ENCODE measurements around the gene CLEC16A.

CLEC16A gene

DNA sequence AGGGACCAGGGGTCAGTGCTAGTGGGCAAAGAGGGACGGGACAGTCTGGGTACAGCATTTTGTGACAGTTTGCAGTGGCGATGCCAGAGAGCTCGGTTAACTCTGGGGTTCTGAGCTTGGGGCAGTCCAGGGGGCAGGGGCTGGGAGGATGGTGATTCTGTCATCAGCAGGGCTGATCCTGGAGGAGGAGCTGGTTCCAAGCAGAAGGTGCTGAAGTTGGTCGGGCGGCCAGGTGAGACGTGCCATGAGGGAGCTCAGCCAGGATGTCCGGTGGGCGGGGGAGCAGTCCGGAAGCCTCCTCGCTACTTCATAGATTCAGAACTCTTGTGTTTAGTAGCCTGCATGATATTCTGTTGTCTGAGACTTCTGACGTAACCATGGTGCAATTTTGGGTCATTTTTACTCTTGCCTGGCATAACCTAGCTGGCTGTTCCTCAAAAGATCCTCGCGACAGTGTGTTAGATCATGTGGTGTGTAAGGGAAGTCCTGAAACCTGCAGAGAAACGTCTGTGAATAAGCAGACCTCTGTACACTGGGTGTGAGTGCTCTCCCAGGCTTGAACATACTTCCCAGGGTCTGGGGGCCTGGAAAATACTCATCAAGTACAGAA lies 122.0 kb downstream of the CLEC16A start:
- peak overlapping the region; percentile 62 for H3K27ac ChIP-seq (replicated peaks)
- peak; percentile 89 to 93 for DNase-seq (ENCODE audit: low read depth in 1 of 2, low spot score in 1 of 2)
- H3K4me3 ChIP-seq (replicated peaks; ENCODE audit: insufficient read depth, low read length), result no peak overlapping the region
- H3K27me3 ChIP-seq (ENCODE audit: insufficient read depth, poor library complexity, severe bottlenecking), result no peaks in the 10 kb centered on the region
- no peak for TF ChIP-seq GABPA (IDR thresholded peaks at IDR 0.05; ENCODE audit: low read depth)
- TF ChIP-seq SPI1 (IDR thresholded peaks at IDR 0.05; ENCODE audit: borderline replicate concordance, low read depth), result peak; percentile 88
- TF ChIP-seq, protein P1, sequence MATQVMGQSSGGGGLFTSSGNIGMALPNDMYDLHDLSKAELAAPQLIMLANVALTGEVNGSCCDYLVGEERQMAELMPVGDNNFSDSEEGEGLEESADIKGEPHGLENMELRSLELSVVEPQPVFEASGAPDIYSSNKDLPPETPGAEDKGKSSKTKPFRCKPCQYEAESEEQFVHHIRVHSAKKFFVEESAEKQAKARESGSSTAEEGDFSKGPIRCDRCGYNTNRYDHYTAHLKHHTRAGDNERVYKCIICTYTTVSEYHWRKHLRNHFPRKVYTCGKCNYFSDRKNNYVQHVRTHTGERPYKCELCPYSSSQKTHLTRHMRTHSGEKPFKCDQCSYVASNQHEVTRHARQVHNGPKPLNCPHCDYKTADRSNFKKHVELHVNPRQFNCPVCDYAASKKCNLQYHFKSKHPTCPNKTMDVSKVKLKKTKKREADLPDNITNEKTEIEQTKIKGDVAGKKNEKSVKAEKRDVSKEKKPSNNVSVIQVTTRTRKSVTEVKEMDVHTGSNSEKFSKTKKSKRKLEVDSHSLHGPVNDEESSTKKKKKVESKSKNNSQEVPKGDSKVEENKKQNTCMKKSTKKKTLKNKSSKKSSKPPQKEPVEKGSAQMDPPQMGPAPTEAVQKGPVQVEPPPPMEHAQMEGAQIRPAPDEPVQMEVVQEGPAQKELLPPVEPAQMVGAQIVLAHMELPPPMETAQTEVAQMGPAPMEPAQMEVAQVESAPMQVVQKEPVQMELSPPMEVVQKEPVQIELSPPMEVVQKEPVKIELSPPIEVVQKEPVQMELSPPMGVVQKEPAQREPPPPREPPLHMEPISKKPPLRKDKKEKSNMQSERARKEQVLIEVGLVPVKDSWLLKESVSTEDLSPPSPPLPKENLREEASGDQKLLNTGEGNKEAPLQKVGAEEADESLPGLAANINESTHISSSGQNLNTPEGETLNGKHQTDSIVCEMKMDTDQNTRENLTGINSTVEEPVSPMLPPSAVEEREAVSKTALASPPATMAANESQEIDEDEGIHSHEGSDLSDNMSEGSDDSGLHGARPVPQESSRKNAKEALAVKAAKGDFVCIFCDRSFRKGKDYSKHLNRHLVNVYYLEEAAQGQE (IDR thresholded peaks at IDR 0.05; ENCODE audit: insufficient replicate concordance, low read depth), result no peak
- peak; percentile 54; the same call in 1 of the 2 replicates for TF ChIP-seq POLR2AphosphoS5 (IDR thresholded peaks at IDR 0.05; ENCODE audit: low read depth)

DNA sequence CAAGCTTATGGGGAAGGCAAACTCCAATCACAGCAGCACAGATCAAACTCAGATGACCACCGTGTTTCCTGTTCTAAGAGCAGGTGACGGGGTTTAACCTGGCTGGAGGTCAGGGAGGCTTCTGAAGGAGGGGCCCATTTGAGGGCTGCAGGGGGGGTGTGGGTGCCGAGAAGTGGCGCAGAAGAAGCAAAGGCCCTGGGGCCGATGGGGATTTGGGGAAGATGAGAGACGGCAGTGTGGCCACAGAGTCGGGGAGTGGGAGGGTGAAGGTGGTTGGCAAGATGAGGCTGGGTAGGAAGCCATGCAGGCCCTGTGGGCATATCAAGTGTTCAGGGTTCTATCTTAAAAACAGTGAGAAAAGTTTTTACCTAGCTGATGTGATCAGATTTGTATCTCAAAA lies 122.9 kb downstream of the CLEC16A start:
- no peak for DNase-seq (ENCODE audit: low read depth in 1 of 2, low spot score in 1 of 2)
- TF ChIP-seq, protein P1 (IDR thresholded peaks at IDR 0.05; ENCODE audit: insufficient replicate concordance, low read depth), result no peak
- no peak for TF ChIP-seq SPI1 (IDR thresholded peaks at IDR 0.05; ENCODE audit: borderline replicate concordance, low read depth)
- no peaks in the 10 kb centered on the region for H3K27me3 ChIP-seq (ENCODE audit: insufficient read depth, poor library complexity, severe bottlenecking)

DNA sequence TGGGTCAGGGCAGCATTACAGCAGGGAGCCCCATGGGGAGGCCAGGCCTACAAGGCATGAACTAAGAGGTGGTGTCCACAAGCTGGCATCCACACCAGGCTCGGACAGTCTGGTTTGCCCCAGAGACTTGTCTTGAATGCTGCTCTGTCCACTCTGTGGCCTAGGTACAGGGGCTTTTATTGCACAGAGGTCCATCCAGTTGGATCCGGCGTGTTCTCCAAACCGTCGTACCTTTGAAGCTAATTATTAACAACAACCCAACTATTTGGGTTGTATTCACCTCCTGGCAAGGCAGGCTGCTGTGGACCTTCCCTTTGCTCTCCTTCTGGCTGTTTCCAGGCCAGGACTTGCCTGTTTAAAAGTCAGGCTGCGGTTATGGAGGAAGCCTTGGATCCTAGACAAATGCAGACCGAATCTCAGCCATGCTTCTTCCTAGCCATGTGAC lies 123.4 kb downstream of the CLEC16A start:
- DNase-seq (ENCODE audit: low read depth in 1 of 2, low spot score in 1 of 2), result no peak
- Histone ChIP-seq H3K4me3 (replicated peaks; ENCODE audit: insufficient read depth, low read length) (no peak overlapping the region), H3K27ac (replicated peaks) (no peak overlapping the region), H3K27me3 (ENCODE audit: insufficient read depth, poor library complexity, severe bottlenecking) (no peaks in the 10 kb centered on the region)
- TF ChIP-seq GABPA (IDR thresholded peaks at IDR 0.05; ENCODE audit: low read depth), result no peak
- TF ChIP-seq, protein P2, sequence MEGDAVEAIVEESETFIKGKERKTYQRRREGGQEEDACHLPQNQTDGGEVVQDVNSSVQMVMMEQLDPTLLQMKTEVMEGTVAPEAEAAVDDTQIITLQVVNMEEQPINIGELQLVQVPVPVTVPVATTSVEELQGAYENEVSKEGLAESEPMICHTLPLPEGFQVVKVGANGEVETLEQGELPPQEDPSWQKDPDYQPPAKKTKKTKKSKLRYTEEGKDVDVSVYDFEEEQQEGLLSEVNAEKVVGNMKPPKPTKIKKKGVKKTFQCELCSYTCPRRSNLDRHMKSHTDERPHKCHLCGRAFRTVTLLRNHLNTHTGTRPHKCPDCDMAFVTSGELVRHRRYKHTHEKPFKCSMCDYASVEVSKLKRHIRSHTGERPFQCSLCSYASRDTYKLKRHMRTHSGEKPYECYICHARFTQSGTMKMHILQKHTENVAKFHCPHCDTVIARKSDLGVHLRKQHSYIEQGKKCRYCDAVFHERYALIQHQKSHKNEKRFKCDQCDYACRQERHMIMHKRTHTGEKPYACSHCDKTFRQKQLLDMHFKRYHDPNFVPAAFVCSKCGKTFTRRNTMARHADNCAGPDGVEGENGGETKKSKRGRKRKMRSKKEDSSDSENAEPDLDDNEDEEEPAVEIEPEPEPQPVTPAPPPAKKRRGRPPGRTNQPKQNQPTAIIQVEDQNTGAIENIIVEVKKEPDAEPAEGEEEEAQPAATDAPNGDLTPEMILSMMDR (IDR thresholded peaks at IDR 0.05; ENCODE audit: insufficient read depth, low read length), result no peak
- no peak for TF ChIP-seq SPI1 (IDR thresholded peaks at IDR 0.05; ENCODE audit: borderline replicate concordance, low read depth)
- no peak for TF ChIP-seq POLR2AphosphoS5 (IDR thresholded peaks at IDR 0.05; ENCODE audit: low read depth)
- TF ChIP-seq, protein P1 (IDR thresholded peaks at IDR 0.05; ENCODE audit: insufficient replicate concordance, low read depth), result no peak

More for the DNA sequence above, 122.9 kb downstream of the CLEC16A start:
- no peak overlapping the region for H3K27ac ChIP-seq (replicated peaks)
- H3K4me3 ChIP-seq (replicated peaks; ENCODE audit: insufficient read depth, low read length), result no peak overlapping the region

DNA sequence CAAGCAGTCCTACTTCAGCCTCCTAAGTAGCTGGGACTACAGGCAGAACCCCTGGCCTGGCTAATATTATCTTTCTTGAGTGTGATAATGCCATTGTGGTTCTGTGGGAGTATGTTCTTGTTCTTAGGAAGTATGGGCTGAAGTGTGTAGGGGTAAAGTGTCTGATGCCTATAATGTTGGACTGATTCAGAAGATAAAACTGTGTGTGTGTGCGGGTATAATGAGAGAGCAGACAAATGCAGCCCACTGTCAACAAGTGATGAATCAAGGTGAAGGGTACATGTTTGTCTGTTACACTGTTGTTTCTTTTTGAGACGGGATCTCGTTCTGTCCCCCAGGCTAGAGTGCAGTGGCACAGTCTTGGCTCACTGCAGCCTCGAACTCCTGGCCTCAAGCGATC lies 127.5 kb downstream of the CLEC16A start:
- DNase-seq (ENCODE audit: low read depth in 1 of 2, low spot score in 1 of 2), result no peak
- H3K4me3 ChIP-seq (replicated peaks; ENCODE audit: insufficient read depth, low read length), result no peak overlapping the region
- no peak overlapping the region for H3K27ac ChIP-seq (replicated peaks)
- TF ChIP-seq SPI1 (IDR thresholded peaks at IDR 0.05; ENCODE audit: borderline replicate concordance, low read depth), result no peak
- TF ChIP-seq GABPA (IDR thresholded peaks at IDR 0.05; ENCODE audit: low read depth), result no peak
- TF ChIP-seq, protein P1 (IDR thresholded peaks at IDR 0.05; ENCODE audit: insufficient replicate concordance, low read depth), result no peak
- no peak for TF ChIP-seq POLR2AphosphoS5 (IDR thresholded peaks at IDR 0.05; ENCODE audit: low read depth)
- TF ChIP-seq, protein P2 (IDR thresholded peaks at IDR 0.05; ENCODE audit: insufficient read depth, low read length), result no peak
- no peaks in the 10 kb centered on the region for H3K27me3 ChIP-seq (ENCODE audit: insufficient read depth, poor library complexity, severe bottlenecking)

Measured in HL-60 (cell line).